Brain pericyte (primary cell): Measurements from ENCODE around the gene POLR2J.

Experiments used
- DNase-seq: peaks from one replicate; pipeline ENCODE4 v3.0.0-alpha.2; 2012; ENCODE audit warnings: low read depth, low spot score

The POLR2J gene

GRCh38 chr7:102439963-102440795, 38.5 kb downstream of the POLR2J start:
- DNase-seq: no peak

GRCh38 chr7:102436118-102436517, 42.6 kb downstream of the POLR2J start:
- no peak for DNase-seq

- no peak for DNase-seq
Measured at GRCh38 chr7:102434039-102434486, 44.7 kb downstream of the POLR2J start.

- no peak for DNase-seq
Measured at GRCh38 chr7:102433219-102434038, 45.3 kb downstream of the POLR2J start, which contains the start of gene ORAI2. ORAI2 (plus strand) TSS chr7:102433575; CDS start chr7:102438957, 5,382 bp downstream.

- no peak for DNase-seq
Measured at GRCh38 chr7:102432442-102433218, 46.1 kb downstream of the POLR2J start.

- DNase-seq: no peak
Measured at GRCh38 chr7:102431617-102432298, 47.0 kb downstream of the POLR2J start.

GRCh38 chr7:102429141-102429899, 49.4 kb downstream of the POLR2J start:
- no peak for DNase-seq

GRCh38 chr7:102427019-102427405, 51.7 kb downstream of the POLR2J start:
- no peak for DNase-seq

GRCh38 chr7:102426268-102427018, 52.3 kb downstream of the POLR2J start:
- no peak for DNase-seq

GRCh38 chr7:102425639-102426267, 53.0 kb downstream of the POLR2J start:
- no peak for DNase-seq

GRCh38 chr7:102424787-102425218, 53.9 kb downstream of the POLR2J start:
- DNase-seq: no peak

GRCh38 chr7:102424129-102424551, 54.6 kb downstream of the POLR2J start:
- no peak for DNase-seq
